Right cardiac atrium (tissue), 5 donors: ENCODE results near the gene GP9. TPM values are rescaled to one million over a fixed set of nuclear protein-coding genes. Genes with fewer than 3 reads are reported as not detected.
"Not testable (repeated sequence)": the region's sequence is repeated elsewhere in the genome, so short reads cannot be mapped to it uniquely, and the experiment has no call there.

Experiments
- ATAC-seq, 2 donors: fragments of 200-7000 bp; cut with Tn5 transposase; one replicate each; pipeline versions ENCODE4 v1.8.0 to v1.9.1; 2020; ENCODE audit warnings: moderate library complexity in 2 of 2, mild to moderate bottlenecking in 1 of 2
- DNase-seq, 3 donors: peaks; one replicate each; pipeline ENCODE4 v3.0.0-alpha.2; 2020
- H3K27ac ChIP-seq: one replicate; pipeline ENCODE4 v1.5.1; 2013; ENCODE audit warnings: mild to moderate bottlenecking, low read length, control low read depth, moderate library complexity
- H3K27me3 ChIP-seq: one replicate; pipeline ENCODE4 v1.6.1; 2013; ENCODE audit not compliant: control insufficient read depth, insufficient read depth
- H3K4me1 ChIP-seq: one replicate; pipeline ENCODE4 v1.6.1; 2013; ENCODE audit warnings: low read length; ENCODE audit not compliant: control insufficient read depth, insufficient read depth
- H3K4me3 ChIP-seq: one replicate; pipeline ENCODE4 v1.5.1; 2013; ENCODE audit warnings: low read length, control low read depth
- H3K9me3 ChIP-seq: one replicate; pipeline ENCODE4 v1.6.1; 2013; ENCODE audit warnings: low read length; ENCODE audit not compliant: control insufficient read depth
- WGBS: extraction: QIAGEN DNeasy Blood & Tissue Kit; methylation state at CpG from one replicate; pipeline ENCODE4 v1.1.7; 2013; 5-methylcytosine and 5-hydroxymethylcytosine counted together
- intact Hi-C, 4 donors: fragments of 100-400 bp; cut with DNase I; formaldehyde crosslinking; loops; one replicate each; pipeline versions ENCODE4 v1.11.0 to v1.14.0; 2022 to 2023
- polyA plus RNA-seq: library from polyadenylated mRNA; stranded (reverse); fragments of 200-250 nt; gene quantifications from one replicate; pipeline ENCODE4 v1.2.3, GENCODE V29; 2013
- total RNA-seq, 4 donors: library from RNA; stranded (reverse); fragmentation: NEBNext Ultra II Directional; extraction: Animal tissue kit (Norgen Biotek cat#: 25700); gene quantifications; one replicate each; pipeline ENCODE4 v1.2.1, GENCODE V29; 2021
- donor health status: healthy with polysubstance abuse.
- donor health status: DM: no; HTN: yes; CAD: no.
- donor health status: DM: no; HTN: no; CAD: no.
- donor health status: DM: no; HTN: yes; CAD: no; lungs with severe emphysema.
- donor health status: DM: yes; HTN: yes; CAD: no.

GP9 gene
- total and polyA plus RNA-seq, 5 donors, result not detected

GRCh38 chr3:129084501-129084900 is 23.9 kb downstream of the GP9 start:
- ATAC-seq (no peak), DNase-seq (peak in 1 of 3 donors; percentile 28)
- intact Hi-C loops, result loop anchor here in 1 of 4 donors (10.0 kb wide), 1 partner anchor 110 kb away; no protein-coding TSS in a partner anchor
- no peak overlapping the region for H3K27ac ChIP-seq
- no peak overlapping the region for H3K4me3 ChIP-seq
- H3K27me3 ChIP-seq, result no peaks in the 10 kb centered on the region
- 86% methylated on average over 6 of the region's 6 CpGs for WGBS
- H3K9me3 ChIP-seq, result no peaks in the 10 kb centered on the region
- H3K4me1 ChIP-seq, result peaks cover 3% of the 10 kb centered on the region

- intact Hi-C loops, result loop anchor here in 1 of 4 donors (10.0 kb wide), 1 partner anchor 110 kb away; no protein-coding TSS in a partner anchor
- no peak overlapping the region for H3K27ac ChIP-seq
- no peak overlapping the region for H3K4me3 ChIP-seq
- DNase-seq, result peak in 1 of 3 donors; percentile 35
- H3K27me3 ChIP-seq, result no peaks in the 10 kb centered on the region
- 94% methylated on average over 12 of the region's 12 CpGs for WGBS
- H3K4me1 ChIP-seq, result peaks cover 3% of the 10 kb centered on the region
- no peak for ATAC-seq
- no peaks in the 10 kb centered on the region for H3K9me3 ChIP-seq
Observed at GRCh38 chr3:129085165-129085715, 24.7 kb downstream of the GP9 start.

GRCh38 chr3:129085818-129086217 is 25.2 kb downstream of the GP9 start:
- H3K27me3 ChIP-seq, result no peaks in the 10 kb centered on the region
- DNase-seq (peak in 1 of 3 donors; percentile 35), ATAC-seq (no peak)
- no peak overlapping the region for H3K27ac ChIP-seq
- H3K4me3 ChIP-seq, result no peak overlapping the region
- intact Hi-C loops, result loop anchor here in 1 of 4 donors (10.0 kb wide), 1 partner anchor 111 kb away; no protein-coding TSS in a partner anchor
- H3K9me3 ChIP-seq, result no peaks in the 10 kb centered on the region
- WGBS, result 92% methylated on average over 4 of the region's 4 CpGs
- H3K4me1 ChIP-seq, result peaks cover 3% of the 10 kb centered on the region

GRCh38 chr3:129087138-129087702 is 26.6 kb downstream of the GP9 start:
- no peaks in the 10 kb centered on the region for H3K27me3 ChIP-seq
- H3K4me3 ChIP-seq, result no peak overlapping the region
- intact Hi-C loops, result loop anchor here in 1 of 4 donors (10.0 kb wide), 1 partner anchor 112 kb away; no protein-coding TSS in a partner anchor

GRCh38 chr3:129087904-129088303 is 27.3 kb downstream of the GP9 start:
- ATAC-seq (peak; percentile 88 to 93), DNase-seq (peak in 1 of 3 donors; percentile 45)
- not testable (repeated sequence) for H3K9me3 ChIP-seq, H3K4me3 ChIP-seq, H3K4me1 ChIP-seq, H3K27me3 ChIP-seq, H3K27ac ChIP-seq
- intact Hi-C loops, result loop anchor here in 1 of 4 donors (10.0 kb wide), 1 partner anchor 113 kb away; no protein-coding TSS in a partner anchor
- WGBS, result 5% methylated on average over 7 of the region's 9 CpGs

More at GRCh38 chr3:129087138-129087702, 26.6 kb downstream of the GP9 start:
- WGBS, result 47% methylated on average over 8 of the region's 8 CpGs
- H3K27ac ChIP-seq, result peak overlapping the region; percentile 28
- H3K4me1 ChIP-seq, result peaks cover 3% of the 10 kb centered on the region
- peak; percentile 51 to 81 (median 74) for DNase-seq
- H3K9me3 ChIP-seq, result no peaks in the 10 kb centered on the region
- ATAC-seq, result peak; percentile 61 to 80

GRCh38 chr3:129088312-129088711 is 27.7 kb downstream of the GP9 start:
- H3K27ac ChIP-seq, H3K27me3 ChIP-seq, H3K9me3 ChIP-seq, H3K4me1 ChIP-seq, H3K4me3 ChIP-seq, DNase-seq: not testable (repeated sequence)
- WGBS, result no CpG with 5 or more reads among the region's 6 CpGs
- peak; percentile 3 to 4 for ATAC-seq
- intact Hi-C loops, result loop anchor here in 1 of 4 donors (10.0 kb wide), 1 partner anchor 114 kb away; no protein-coding TSS in a partner anchor

GRCh38 chr3:129095285-129095684 is 34.7 kb downstream of the GP9 start:
- intact Hi-C loops, result no loop called here

GRCh38 chr3:129100274-129100673 is 39.7 kb downstream of the GP9 start:
- WGBS, result 69% methylated on average over 1 of the region's 1 CpG
- intact Hi-C loops, result no loop called here
- Histone ChIP-seq H3K4me1 (peaks cover 11% of the 10 kb centered on the region), H3K27ac (peak overlapping the region; percentile 36), H3K9me3 (no peaks in the 10 kb centered on the region), H3K4me3 (no peak overlapping the region), H3K27me3 (no peaks in the 10 kb centered on the region)
- no peak for DNase-seq
- ATAC-seq, result no peak

More at GRCh38 chr3:129095285-129095684, 34.7 kb downstream of the GP9 start:
- no peaks in the 10 kb centered on the region for H3K27me3 ChIP-seq
- ATAC-seq (no peak), DNase-seq (no peak)
- WGBS, result 97% methylated on average over 10 of the region's 10 CpGs
- H3K27ac ChIP-seq, result no peak overlapping the region
- H3K9me3 ChIP-seq, result no peaks in the 10 kb centered on the region
- H3K4me1 ChIP-seq, result no peaks in the 10 kb centered on the region
- H3K4me3 ChIP-seq, result no peak overlapping the region

- H3K27me3 ChIP-seq, result no peaks in the 10 kb centered on the region
- 52% methylated on average over 12 of the region's 12 CpGs for WGBS
- H3K9me3 ChIP-seq, result no peaks in the 10 kb centered on the region
- DNase-seq (peak in 1 of 3 donors; percentile 67), ATAC-seq (peak; percentile 72 to 87)
- no peak overlapping the region for H3K4me3 ChIP-seq
- intact Hi-C loops, result no loop called here
- H3K4me1 ChIP-seq, result peaks cover 16% of the 10 kb centered on the region
- H3K27ac ChIP-seq, result peak overlapping the region; percentile 37
Observed at GRCh38 chr3:129101370-129102138, 41.0 kb downstream of the GP9 start.

- peaks cover 20% of the 10 kb centered on the region for H3K4me1 ChIP-seq
- ATAC-seq (no peak), DNase-seq (no peak)
- no peak overlapping the region for H3K27ac ChIP-seq
- H3K4me3 ChIP-seq, result no peak overlapping the region
- WGBS, result 88% methylated on average over 7 of the region's 7 CpGs
- intact Hi-C loops, result no loop called here
- H3K27me3 ChIP-seq, result no peaks in the 10 kb centered on the region
- H3K9me3 ChIP-seq, result no peaks in the 10 kb centered on the region
Observed at GRCh38 chr3:129103296-129103695, 42.7 kb downstream of the GP9 start.

GRCh38 chr3:129104051-129104450 is 43.5 kb downstream of the GP9 start:
- Histone ChIP-seq H3K27me3 (no peaks in the 10 kb centered on the region), H3K27ac (no peak overlapping the region), H3K4me1 (peaks cover 20% of the 10 kb centered on the region), H3K4me3 (no peak overlapping the region), H3K9me3 (no peaks in the 10 kb centered on the region)
- WGBS, result 96% methylated on average over 6 of the region's 6 CpGs
- DNase-seq, result no peak
- intact Hi-C loops, result no loop called here
- ATAC-seq, result no peak
